HG03521 (cell line): ENCODE results near the gene DMGDH.

ENCODE experiments used
- ATAC-seq: cut with Tn5 transposase; IDR thresholded peaks from one replicate; pipeline ENCODE4 v1.9.1; 2021; ENCODE audit warnings: mild to moderate bottlenecking, moderate library complexity; ENCODE audit not compliant: unreplicated experiment

Gene DMGDH

DNA sequence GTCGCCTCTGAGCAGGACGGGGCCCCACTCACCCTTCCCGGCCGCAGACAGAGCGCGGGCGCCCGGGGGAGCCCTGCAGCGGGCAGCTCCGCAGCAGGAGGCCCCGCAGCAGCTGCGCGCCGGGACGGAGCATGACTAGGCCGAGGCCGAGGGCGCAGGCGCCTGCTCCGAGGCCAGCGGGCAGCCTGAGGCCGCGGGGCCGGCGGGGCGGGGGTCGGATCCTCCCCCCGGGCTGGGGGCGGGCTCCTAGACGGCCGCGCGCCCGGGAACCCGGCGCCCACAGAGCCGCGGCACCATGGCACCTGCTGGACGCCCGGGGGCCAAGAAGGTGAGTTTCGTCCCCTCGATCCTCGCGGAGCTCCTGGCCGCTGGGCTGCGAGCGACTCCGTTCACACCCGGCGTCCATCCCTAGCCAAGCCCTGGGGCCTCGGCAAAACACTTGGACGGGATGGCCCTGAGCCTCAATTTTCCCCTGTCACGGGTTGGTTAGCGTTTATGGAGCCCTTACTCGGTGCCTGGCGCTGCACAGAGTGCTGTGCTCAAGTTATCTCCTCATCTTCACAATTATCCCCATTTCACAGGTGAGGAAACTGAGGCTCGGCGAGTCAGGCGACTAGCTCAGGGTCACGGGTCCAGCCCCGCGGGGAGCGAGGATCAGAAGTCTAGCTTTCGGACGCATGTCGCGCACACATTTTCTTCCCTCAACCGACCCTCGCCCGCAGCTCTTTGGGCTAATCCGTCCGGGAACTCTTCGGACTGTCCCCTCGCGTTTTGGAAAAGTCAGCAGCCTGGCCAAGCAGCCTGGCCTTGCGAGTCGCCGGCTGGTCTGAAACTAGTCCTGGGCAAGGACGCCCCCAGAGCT lies at the start of gene DMGDH, which contains the start of gene BHMT2:
Gene DMGDH (minus strand): TSS at position 187 of the 862 bp plus-strand sequence. CDS start 54 bp downstream, at position 133.
Gene BHMT2 (plus strand): TSS at position 280 of the 862 bp plus-strand sequence. CDS start 16 bp downstream, at position 296.
- ATAC-seq, result no peak

DNA sequence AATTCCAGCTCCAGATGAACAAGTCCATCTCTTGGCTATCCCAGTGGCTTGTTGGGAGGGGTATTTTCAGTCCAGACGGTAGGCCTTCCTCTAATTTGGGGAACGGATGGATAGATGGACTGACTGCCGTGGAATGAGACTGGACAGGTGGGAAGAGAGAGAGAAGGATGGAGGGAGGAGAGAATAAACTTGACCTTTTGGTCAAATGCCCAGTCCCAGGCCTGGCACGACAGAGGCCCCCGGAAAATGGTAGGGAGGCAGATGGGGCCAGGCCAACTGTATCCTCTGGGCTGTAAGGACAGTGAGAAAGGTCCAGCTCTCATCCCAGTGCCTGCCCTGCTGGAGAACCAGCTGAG lies 43.2 kb upstream of the DMGDH start:
- no peak for ATAC-seq

DNA sequence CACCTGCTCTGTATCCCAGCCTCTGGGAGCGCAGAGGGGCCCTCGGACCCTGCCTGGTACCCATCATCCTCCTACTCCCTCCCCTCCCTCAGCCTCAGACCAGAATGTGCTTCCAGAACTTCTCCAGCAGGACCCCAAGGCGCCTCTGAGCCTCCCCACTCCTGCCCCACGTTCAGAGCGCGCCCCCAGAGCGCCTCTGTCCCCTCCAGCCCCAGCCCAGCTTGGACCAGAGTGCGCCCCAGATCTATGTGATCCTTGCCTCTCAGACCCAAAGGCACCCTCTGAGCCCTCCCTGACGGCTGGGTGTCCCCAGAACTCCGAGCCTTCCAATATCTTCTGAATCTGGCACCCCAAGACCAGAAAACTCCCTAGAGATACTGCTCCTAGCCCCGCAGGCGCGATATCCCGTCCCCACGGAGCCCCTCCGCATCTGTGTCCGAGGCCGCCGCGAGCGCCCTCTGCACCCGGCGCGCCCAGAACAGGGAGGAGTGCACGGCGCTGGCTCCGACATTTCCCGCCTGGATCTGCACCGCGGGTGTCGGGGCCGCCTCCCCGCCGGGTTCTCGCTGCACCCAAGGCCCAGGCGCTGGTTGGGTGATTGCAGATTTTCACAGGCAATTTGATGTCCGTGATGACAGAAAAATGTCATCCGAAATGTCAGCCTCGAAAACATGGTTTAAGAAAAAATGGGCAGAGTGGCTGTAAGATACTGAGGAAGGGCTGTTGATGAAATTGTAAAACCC lies 42.7 kb upstream of the DMGDH start:
- ATAC-seq, result no peak

DNA sequence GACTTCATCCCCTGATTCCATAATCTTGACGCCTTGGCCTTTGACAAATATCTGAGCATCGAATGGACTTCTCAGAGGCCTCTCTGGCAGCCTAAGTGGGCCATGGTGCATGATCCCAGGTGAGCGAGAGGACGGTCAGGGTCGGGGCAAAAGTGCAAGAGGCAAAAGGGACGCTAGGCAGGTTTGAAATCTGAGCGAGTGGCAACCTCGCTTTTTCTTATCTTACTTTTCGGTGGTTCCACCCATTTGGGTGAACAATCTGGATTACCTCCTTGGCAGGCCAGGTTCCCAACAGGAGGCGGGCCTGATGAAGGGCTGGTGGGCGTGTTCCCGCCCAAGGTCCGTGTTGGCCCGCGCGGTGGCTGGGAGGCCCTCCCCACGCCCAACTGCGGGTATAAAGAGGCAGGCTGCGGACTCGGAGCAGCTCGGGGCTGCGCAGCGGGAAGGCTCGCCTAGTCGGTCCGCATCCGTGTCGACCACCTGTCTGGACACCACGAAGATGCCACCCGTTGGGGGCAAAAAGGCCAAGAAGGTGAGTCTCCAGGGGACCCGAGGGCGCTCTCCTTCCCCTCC lies 42.0 kb upstream of the DMGDH start, which contains the start of gene BHMT:
Gene BHMT (plus strand): TSS at position 423 of the 573 bp plus-strand sequence. CDS start 77 bp downstream, at position 500.
- ATAC-seq, result no peak

DNA sequence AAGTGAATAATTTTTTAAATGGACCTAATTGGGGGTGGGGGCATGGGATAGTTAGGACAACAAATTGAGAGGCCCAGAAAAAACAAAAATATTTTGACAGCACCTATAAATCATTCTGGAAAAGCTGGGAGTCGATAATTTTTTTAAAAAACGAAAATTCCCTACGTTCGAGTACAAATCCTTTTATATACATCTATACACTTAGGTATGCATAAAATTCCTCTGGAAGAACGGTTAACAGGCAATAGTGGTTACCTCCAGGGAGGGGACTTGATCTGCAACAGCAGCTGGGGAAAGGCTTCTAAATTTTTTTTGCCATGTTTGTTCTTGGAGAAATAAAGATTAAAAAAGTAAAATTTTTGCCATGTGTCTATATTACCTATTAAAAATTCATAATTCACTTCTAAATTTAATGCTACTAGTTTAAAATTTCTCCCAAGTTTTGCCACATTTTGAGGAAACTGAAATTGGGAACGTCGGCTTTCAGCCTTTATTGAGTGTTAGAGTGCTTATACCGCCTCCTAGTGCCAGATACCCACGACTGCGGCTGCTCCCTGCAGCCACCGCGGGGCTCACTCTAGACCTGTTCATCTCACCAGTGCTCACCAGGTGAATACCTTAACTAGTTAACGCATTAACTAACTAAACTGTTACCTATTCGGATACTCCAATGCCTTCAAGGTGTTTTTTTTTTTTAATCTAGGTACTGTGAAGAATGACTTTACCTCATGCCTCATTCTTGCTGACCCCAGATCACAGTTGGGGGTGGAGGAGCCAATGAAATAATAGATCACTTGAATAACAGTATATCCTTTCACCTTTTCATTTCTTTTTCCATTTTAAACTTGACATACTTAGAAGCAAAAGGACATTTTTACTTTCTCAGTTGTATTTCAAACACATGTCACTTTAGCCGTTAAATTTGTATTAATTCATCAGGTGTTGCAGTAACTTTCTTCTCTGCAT lies 40.3 kb upstream of the DMGDH start:
- no peak for ATAC-seq

DNA sequence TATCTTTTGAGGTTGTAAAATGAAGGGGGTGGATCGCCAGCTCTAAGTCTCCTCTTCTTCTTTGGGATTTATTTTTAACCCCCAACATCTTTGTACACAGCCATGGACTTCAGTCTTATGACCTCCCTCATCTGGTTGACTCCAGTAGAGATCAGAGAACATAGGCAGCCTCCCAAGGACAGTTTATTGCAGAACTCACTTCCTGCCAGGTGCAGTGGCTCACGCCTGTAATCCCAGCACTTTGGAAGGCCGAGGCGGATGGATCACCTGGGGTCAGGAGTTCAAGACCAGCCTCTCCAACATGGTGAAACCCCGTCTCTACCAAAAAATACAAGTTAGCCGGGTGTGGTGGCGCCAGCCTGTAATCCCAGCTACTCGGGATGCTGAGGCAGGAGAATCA lies 39.3 kb upstream of the DMGDH start:
- no peak for ATAC-seq

DNA sequence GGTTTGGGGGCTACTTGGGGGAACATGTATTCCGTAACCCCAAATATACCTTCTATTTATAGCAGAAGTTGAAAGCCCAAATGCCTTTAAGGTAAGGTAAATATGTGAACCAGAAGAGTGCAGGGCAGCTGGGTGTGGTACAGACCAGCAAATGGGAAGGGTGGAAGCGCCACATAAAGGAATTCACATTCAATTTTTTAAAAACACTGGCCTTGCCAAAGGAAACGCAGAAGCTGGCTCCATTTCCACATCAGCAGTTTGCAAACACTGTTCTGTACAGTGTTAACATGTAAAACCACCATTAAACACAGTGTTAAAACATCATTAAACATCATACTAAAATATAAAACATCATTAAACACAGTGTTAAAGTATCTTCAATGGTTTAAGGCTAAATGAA lies 38.6 kb upstream of the DMGDH start:
- no peak for ATAC-seq

DNA sequence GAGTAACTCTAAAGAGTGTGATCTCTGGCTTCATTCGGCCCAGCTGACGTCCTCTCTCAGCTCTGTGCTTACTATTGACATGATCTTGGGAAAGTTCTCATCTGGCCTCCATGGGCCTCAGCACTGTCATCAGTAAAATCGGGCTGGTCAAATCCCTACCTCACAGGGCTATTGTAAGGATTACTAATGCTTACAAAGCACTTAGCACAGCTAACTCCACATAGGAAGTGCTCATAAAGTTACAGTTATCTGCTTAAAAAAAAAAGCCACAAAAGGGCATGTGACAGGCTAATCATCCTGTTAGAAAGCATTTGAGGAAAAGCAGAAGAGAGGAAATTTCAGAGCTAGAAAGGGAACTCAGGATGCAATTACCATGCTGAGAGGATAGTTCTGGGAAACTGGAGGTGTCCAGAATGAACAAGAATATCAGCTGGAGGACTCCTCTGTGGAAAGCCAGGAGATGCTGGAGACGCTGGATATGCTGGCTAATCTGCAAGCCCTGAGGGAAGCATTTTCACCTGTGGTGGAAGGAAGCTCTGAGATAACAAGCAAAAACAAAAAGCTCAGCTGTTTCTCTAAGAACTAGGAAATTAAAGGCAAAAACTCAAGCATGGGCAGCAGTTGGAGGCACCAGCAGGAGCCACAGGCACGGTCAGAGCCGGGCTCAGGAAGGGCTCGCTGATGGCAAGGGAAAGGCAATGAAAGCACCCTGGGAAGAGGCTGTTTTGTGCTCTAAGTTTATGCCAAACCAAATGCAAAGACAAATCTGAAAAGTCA lies 37.7 kb upstream of the DMGDH start:
- no peak for ATAC-seq

DNA sequence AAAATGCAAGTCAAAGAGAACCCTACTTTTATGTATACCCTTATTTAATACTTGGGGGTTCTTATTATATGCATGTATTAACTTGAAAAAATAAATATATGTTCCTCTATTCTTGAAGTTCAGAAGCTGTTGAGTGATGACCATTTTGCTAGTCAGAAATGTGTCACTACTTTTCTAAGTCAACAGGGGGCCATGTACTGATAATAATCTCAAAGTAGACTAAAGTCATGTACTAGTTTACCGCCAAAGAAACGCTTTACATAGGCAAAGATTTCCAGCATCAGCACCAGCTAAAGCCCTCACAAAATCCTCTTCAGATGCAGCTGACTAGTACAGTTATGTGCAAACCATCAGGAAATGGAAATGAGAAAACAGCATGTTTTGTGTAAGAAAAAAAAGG lies 36.4 kb upstream of the DMGDH start:
- ATAC-seq, result no peak

DNA sequence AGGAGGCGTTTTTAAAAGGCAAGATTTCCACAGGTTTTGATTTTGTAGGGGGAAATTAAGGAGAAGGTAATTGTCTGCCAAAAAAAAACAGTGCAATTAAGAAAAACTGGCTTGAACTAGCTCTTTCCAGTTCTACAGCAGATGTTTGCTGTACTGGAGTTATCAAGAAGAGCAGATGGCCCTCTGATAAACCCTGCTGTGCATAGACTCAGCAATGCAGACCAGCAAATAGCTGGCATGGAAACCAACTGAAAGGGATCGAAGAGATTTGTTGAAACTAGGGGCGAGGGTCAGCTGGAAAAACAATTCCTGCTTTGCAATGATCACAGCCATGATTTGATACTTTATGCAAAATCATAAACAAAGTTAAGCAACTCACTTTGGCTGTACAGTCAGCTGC lies 24.3 kb upstream of the DMGDH start:
- no peak for ATAC-seq

DNA sequence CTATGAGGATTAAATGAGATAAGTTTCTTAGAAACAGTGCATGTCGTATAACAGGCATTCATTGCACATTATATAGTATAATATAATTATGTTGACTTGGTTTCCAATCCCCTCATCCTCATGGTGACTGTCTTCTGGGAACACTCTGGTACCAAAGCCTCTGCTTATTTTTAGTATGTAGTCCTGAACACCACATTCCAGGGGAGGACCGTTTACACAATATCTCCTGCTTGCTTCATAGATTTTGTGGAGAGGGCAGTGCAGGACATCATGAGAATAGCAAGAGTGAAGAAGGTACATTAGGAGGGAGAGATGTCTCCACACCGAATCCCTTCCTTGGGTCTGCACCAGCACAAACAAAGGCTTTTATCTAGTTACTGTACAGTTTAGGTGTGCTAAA lies 21.6 kb upstream of the DMGDH start:
- ATAC-seq, result no peak

DNA sequence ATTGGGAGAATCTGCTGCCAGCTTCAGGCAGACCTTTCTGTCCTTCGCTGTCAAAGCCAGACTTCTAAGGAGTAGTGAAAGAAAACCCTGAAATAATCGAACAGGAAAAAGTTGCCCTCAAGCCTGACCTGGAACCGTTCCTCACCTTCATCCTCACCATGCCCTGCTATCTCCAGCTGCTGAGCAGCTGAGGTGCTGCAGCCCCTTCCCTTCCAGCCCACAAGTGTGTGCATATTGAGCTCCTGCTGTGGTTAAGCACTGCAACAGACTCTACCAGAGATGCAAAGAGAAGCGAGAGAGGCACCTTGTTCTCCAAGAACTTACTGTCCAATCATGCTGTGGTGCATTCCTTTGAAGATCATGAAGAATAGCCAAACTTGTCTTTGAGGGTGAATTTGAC lies 19.0 kb upstream of the DMGDH start:
- ATAC-seq, result no peak

DNA sequence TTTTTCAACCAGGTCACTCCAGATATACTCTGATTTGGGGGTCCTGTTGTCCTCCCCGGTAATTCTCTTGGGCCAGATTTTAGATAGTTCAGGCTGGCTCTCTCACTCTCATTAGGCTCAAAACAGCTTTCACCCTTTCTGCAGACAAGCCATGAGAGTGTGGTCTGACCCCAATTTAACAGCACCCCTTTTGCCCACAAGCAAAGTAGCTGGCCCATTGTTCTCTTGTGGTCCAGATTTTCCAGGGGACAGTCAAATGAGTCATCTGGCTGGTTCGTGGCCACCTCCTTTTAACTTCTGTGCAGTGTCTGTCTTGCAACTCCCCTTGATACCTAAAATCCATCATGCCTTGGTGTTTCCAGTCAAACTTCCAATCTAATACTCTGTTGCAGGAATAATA lies 16.6 kb upstream of the DMGDH start:
- ATAC-seq, result no peak

DNA sequence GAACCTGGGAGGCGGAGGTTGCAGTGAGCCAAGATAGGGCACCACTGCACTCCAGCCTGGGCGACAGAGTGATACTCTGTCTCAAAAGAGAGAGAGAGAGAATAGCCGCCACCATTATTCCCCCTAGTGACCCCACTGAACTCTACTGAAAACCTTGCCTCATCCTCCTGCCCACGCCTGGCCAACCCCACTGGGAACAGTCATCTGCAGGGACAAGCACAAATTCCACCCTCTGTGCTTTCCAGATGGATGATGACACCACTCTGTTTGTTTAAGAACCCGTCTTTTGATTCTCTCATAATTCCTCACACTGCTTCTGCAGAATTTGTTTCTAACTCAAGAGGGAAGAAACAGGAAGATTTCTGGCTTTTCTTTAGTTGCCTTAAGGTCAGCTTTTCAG lies 12.3 kb upstream of the DMGDH start:
- no peak for ATAC-seq

DNA sequence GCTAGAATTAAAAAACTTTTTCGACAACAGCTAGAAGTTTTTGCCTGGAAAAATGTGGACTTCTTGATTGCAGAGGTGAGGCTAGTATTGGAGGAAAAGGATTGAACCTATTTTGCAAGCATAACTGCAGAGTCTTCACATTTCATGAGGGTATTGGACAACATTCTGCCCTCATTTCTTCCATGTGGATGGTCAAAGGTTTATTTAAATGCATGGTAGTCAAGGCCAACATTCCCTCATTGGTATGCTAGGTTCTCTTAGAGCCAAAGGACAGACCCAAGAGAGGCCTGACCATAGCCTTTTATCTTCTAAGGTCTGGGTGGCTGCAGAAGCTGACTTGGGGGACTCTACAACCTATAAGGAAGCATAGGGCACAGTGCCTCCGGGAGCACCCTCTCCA lies 11.3 kb upstream of the DMGDH start:
- ATAC-seq, result no peak

DNA sequence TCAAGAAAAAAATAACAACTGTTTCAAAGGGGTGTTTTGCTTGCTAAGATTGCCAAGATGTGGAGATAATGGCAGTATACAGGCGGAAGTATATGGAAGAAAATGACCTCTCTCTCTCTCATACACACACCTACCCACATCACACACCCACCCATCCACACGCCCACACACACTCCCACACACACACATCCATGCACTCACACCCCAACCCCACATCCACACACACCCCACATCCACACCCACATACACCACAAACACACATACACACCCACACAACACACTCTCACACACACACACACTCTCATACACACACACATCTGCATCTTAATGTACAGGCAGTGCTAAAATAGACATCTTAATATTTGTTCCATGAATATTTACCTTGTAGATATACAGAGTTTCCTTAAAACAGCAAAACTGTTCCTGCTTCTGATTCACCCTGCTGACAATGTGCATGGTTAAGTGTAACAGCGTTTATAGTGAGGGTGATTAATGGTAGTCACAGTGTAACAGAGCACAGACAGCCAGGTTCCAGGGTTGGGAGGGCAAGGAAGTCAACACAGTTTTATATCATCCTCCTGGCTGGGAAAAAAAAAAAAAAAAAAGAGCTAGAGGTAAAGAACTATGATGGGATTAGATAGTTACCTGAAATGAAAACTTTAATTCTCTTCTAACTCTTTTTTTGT lies 8.3 kb upstream of the DMGDH start:
- ATAC-seq, result no peak

DNA sequence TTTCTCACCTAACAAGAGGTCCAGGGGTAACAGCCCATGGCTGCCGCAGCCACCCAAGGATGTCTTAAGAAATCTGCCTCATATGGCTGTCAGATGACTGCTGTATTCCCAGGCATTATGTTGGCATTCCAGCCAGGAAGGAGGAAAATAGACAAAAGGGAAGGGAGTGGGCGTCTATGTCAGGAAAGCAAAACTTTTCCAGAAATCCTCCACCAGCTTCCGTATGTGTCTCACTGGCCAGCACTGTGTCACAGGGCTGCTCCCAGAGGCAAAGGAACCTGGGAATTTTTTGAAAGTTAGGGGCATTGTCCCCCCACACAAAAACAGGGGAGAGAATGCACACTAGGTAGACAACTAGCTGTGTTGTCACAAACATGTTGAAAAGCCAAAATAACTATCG lies 7.3 kb upstream of the DMGDH start:
- ATAC-seq, result no peak

DNA sequence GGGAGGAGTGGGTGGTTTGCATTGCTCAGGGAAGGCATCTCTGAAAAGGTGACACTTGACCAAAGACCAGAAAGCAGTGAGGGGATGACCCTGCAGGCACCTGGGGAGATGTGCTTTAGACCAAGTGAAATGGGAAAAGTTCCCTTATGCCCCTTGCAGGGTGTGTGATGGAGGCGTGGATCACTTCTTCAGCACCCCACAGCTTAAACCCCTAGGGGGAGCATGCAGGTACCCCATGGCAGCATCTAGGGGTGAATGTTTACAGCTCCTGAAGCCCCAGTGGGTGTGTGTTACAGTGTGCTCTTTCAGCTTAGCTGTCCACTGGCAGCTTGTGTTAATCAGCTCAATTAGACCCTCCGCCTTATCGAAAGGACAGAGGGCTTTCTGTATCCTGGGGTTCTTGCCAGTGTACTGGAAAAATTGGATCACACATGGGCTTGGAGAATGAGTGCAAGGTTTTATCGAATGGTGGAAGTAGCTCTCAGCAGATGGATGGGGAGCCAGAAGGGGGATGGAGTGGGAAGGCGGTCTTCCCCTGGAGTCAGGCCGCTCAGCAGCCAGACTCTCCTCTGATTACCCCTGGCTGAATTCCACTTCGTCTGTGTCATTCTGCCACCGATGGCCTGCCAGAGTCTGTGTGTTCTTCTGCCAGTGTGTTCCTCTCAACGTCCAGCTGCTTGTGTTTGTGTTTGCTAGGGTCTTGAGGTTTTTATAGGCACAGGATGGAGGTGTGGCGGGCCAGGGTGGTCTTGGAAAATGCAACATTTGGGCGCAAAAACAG lies 6.4 kb upstream of the DMGDH start:
- no peak for ATAC-seq
